Limb (tissue), 2 donors: Measurements from ENCODE around the gene GOSR1.
"Not testable (repeated sequence)": the region's sequence is repeated elsewhere in the genome, so short reads cannot be mapped to it uniquely, and the experiment has no call there.

Experiments
- DNase-seq, 2 donors: peaks; one replicate each; pipeline ENCODE4 v3.0.0-alpha.2; 2016; ENCODE audit errors: extremely low spot score in 2 of 2

GOSR1 gene

GRCh38 chr17:30505868-30506417 lies 28.7 kb downstream of the GOSR1 start:
- DNase-seq, result no peak

GRCh38 chr17:30506481-30506880 lies 29.3 kb downstream of the GOSR1 start:
- no peak for DNase-seq

GRCh38 chr17:30513346-30513745 lies 36.1 kb downstream of the GOSR1 start:
- DNase-seq, result no peak

- no peak for DNase-seq
Measured at GRCh38 chr17:30514895-30515596, 37.8 kb downstream of the GOSR1 start.

- no peak for DNase-seq
Measured at GRCh38 chr17:30517786-30518185, 40.6 kb downstream of the GOSR1 start.

- DNase-seq, result no peak
Measured at GRCh38 chr17:30519166-30519565, 42.0 kb downstream of the GOSR1 start.

- DNase-seq, result peak in 1 of 2 donors; percentile 74
Measured at GRCh38 chr17:30519707-30520106, 42.5 kb downstream of the GOSR1 start.

GRCh38 chr17:30520436-30520835 lies 43.2 kb downstream of the GOSR1 start:
- peak in 1 of 2 donors; percentile 33 for DNase-seq

GRCh38 chr17:30520882-30521281 lies 43.7 kb downstream of the GOSR1 start:
- DNase-seq, result no peak

GRCh38 chr17:30521766-30522165 lies 44.6 kb downstream of the GOSR1 start:
- DNase-seq, result no peak

GRCh38 chr17:30523236-30523635 lies 46.0 kb downstream of the GOSR1 start:
- not testable (repeated sequence) for DNase-seq

GRCh38 chr17:30524847-30525246 lies 47.6 kb downstream of the GOSR1 start:
- peak in 1 of 2 donors; percentile 68 for DNase-seq

- no peak for DNase-seq
Measured at GRCh38 chr17:30526401-30526800, 49.2 kb downstream of the GOSR1 start.

- DNase-seq, result not testable (repeated sequence)
Measured at GRCh38 chr17:30528701-30529100, 51.5 kb downstream of the GOSR1 start.

GRCh38 chr17:30530346-30531025 lies 53.3 kb downstream of the GOSR1 start:
- DNase-seq, result no peak

GRCh38 chr17:30532871-30533270 lies 55.7 kb downstream of the GOSR1 start:
- no peak for DNase-seq

- no peak for DNase-seq
Measured at GRCh38 chr17:30534298-30534697, 57.1 kb downstream of the GOSR1 start.

- no peak for DNase-seq
Measured at GRCh38 chr17:30534938-30535921, 58.0 kb downstream of the GOSR1 start.

GRCh38 chr17:30536846-30537245 lies 59.6 kb downstream of the GOSR1 start:
- not testable (repeated sequence) for DNase-seq

- not testable (repeated sequence) for DNase-seq
Measured at GRCh38 chr17:30537667-30538066, 60.5 kb downstream of the GOSR1 start.

- no peak for DNase-seq
Measured at GRCh38 chr17:30541802-30542201, 64.6 kb downstream of the GOSR1 start.
